Fibroblast of the aortic adventitia (primary cell): Measurements from ENCODE around the gene GRK3. TPM values are rescaled to one million over a fixed set of nuclear protein-coding genes. Genes with fewer than 3 reads are reported as not detected.

Source experiments
- DNase-seq: peaks from one replicate; pipeline ENCODE4 v3.0.0-alpha.2; 2010; ENCODE audit warnings: low read depth
- H3K4me3 ChIP-seq: 2 replicates; pipeline ENCODE4 v1.5.1; 2011; ENCODE audit warnings: low read depth, mild to moderate bottlenecking, control low read depth, low read length, moderate library complexity
- CTCF ChIP-seq: IDR thresholded peaks from 2 replicates; pipeline ENCODE4 v1.5.1; 2011; ENCODE audit warnings: mild to moderate bottlenecking, low read length, control low read depth, inconsistent platforms; ENCODE audit not compliant: insufficient read depth
- total RNA-seq: library from RNA; depleted of rRNA; stranded (reverse); fragments of >200 nt; gene quantifications from 2 replicates; pipeline ENCODE4 v1.2.3, GENCODE V29; 2012; ENCODE audit warnings: low replicate concordance

The GRK3 gene
- total RNA-seq, 1 donor, result 1.3 TPM

- DNase-seq, result no peak
- H3K4me3 ChIP-seq, result no peak overlapping the region
- TF ChIP-seq CTCF, result no peak
Observed at GRCh38 chr22:25641650-25642049, 77.2 kb downstream of the GRK3 start.

- no peak for TF ChIP-seq CTCF
- no peak for DNase-seq
Observed at GRCh38 chr22:25643232-25644000, 78.9 kb downstream of the GRK3 start.

GRCh38 chr22:25644122-25644521 lies 79.6 kb downstream of the GRK3 start:
- no peak overlapping the region for H3K4me3 ChIP-seq
- TF ChIP-seq CTCF, result no peak
- no peak for DNase-seq

More at GRCh38 chr22:25643232-25644000, 78.9 kb downstream of the GRK3 start:
- no peak overlapping the region for H3K4me3 ChIP-seq

GRCh38 chr22:25645266-25645665 lies 80.8 kb downstream of the GRK3 start:
- peak; percentile 59 for DNase-seq
- no peak overlapping the region for H3K4me3 ChIP-seq
- TF ChIP-seq CTCF, result no peak

- no peak for DNase-seq
- TF ChIP-seq CTCF, result no peak
- no peak overlapping the region for H3K4me3 ChIP-seq
Observed at GRCh38 chr22:25645964-25646363, 81.5 kb downstream of the GRK3 start.

- DNase-seq, result no peak
- no peak for TF ChIP-seq CTCF
- H3K4me3 ChIP-seq, result no peak overlapping the region
Observed at GRCh38 chr22:25650833-25651232, 86.4 kb downstream of the GRK3 start.
